NAMALWA (cell line): ENCODE results near the gene CETN1.

Experiments
- DNase-seq: peaks from one replicate; pipeline ENCODE4 v3.0.0-alpha.2; 2015; ENCODE audit warnings: low spot score

The CETN1 gene

GRCh38 chr18:577643-578375 is 2.4 kb upstream of the CETN1 start:
- peak; percentile 7 for DNase-seq

- no peak for DNase-seq
Observed at GRCh38 chr18:579238-579637, 942 bp upstream of the CETN1 start.

- no peak for DNase-seq
Observed at GRCh38 chr18:581096-581495, 916 bp downstream of the CETN1 start.

- DNase-seq: no peak
Observed at GRCh38 chr18:582465-582864, 2.3 kb downstream of the CETN1 start.

DNA sequence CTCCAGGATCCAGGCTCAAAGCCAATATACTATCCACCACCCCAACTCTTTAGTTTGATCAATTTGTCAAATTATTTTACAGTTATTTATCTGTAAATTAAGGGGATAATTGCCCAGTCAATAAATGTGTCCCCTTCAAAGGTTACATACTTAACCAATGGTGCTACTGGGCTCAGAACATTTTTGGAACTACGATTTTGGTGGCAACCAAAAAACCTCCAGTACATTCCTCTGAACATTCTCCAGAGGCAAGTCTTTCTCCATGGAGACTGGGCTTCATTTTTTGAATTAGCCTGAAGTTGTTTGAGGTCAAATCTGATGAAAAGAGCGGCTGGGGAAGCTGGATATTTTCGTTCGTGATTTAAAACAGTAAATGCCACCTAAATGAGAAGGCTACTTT is 14.9 kb downstream of the CETN1 start:
- no peak for DNase-seq

- DNase-seq: no peak
Observed at GRCh38 chr18:595571-595970, 15.4 kb downstream of the CETN1 start.

- peak; percentile 28 for DNase-seq
Observed at GRCh38 chr18:596288-596881, 16.2 kb downstream of the CETN1 start.

- DNase-seq: no peak
Observed at GRCh38 chr18:598124-598589, 18.0 kb downstream of the CETN1 start.

DNA sequence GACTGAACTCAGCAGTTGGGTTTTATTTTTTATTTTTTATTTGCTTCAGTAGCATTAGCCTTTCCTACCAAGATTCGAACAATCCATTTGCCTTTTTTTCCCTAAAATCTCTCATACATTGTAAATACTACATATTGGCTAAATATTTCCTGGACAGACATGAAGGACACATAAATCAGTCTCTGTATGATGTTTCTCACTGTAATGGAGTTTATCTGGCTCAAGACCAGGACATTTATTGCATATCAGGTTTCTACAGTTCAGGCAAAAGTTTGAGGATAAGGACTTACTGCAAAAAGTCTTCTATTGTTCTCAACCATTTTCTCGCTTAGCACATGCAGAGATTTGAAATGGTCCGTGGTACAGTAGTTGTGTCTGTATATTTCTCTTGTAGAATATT is 19.9 kb downstream of the CETN1 start:
- DNase-seq: no peak

DNA sequence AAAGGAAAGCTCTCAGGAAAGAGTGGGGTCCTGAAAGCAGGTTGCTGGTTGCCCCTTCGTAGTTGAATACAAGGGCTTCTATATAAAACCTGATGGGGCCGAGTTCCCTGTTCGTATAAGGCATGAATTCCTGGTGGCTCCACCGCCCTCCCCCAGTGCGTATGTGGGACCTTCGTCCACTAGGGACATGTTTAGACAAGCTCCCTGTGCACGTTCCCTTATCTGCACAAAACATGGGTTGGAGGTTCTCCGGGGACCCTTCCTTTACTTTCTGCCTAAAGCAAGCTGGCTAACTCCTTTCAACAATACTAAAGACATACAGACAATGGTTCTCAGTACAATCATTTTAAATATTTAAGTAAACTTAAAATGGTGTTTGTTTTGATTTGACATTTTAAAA is 24.6 kb downstream of the CETN1 start:
- DNase-seq: no peak

GRCh38 chr18:607930-608329 is 27.8 kb downstream of the CETN1 start:
- no peak for DNase-seq

DNA sequence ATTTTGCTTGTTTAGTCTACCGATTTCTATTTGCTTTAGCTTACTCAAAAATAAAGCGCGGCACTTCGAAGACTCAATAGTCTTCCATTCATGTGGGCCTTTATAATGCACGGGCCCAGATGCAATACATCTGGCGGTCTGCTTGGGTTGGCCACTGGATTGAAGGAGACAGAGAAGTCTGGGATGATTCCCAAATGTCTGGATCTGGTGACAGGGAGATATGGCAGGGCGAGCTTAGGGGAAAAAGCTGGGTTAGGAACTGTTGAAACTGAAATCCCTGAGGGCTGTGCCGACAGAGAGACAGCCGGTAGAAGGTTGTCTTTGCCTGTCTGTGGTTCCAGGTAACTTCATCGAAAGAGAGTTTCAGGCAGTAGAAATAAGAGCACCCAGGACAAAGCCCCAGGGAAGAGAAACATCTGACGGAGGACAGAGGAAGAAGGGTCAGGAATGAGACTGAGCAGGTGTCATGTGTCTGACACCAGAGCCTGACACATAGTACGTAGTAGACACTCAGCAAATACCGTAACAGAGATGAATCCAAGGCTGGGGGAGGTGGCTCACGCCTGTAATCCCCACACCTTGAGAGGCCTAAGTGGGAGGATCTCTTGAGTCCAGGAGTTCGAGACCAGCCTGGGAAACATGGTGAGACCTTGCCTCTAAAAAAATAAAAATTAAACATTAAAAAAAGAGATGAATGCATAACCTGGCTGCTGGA is 30.2 kb downstream of the CETN1 start:
- no peak for DNase-seq

- DNase-seq: no peak
Observed at GRCh38 chr18:612156-612555, 32.0 kb downstream of the CETN1 start.

DNA sequence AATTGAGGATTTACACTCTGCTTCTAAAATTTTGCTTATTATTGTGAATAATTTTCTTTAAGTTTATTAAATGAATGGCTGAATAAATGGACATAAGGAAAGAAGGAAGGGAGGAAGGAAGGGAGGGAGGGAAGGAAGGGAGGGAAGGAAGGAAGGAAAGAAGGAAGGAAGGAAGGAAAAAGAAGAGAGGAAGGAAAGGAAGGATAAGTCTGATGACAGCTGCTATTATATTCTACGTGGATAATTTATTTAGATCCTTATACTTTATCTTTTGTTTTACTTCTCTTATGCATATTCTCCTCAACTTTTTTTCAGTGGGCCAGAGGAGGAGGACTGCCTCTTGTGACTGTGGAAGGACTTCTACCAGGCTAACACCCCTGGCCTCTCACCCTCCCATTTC is 34.0 kb downstream of the CETN1 start:
- DNase-seq: no peak

- no peak for DNase-seq
Observed at GRCh38 chr18:615092-615521, 34.9 kb downstream of the CETN1 start.

DNA sequence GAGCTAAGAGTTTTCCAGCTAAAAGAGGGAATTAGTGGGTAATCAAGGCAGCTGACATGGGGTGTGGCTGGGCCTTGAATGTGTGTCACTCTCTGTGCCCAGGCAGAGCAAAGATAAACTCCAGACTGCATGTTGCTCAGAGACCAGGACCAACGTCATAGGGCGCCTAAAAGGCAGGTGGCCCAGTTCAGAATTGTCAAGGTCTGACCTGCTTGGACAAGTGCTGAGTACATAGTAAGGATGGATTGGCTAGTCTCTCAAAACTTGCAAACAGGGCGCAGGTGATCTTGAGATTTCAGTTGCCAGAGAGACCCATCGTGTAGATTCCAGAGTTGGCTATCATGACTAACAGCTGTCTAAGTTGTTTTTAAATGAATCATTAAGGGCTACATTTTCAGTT is 35.6 kb downstream of the CETN1 start:
- no peak for DNase-seq

DNA sequence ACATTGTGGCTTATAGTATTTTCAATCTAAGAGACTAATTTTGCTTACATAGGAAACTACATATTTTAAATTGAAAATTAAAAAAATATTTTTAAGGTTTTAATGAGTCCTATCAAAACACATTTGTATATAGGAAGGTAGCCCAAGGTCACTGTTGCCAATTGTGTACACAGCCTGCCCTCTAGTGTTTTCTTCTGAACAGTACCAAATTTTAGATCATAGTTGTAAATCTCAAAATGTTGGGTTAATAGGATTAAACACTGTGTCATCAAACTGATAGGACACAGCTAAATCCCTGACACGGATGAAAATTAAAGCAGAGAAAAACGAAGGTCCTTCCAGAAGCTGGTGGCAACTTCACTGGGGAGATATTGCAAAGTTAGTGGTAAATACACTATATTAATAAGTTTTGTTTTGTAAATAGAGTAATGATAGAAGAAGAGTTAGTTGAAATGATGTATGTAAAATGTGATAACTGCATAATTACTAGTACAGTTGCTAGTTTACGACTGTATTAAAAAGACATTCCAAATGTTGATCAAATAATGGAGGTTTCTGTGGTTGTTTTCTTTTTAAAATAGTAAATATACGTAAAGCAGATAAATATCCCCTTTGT is 36.3 kb downstream of the CETN1 start:
- DNase-seq: peak; percentile 66

DNA sequence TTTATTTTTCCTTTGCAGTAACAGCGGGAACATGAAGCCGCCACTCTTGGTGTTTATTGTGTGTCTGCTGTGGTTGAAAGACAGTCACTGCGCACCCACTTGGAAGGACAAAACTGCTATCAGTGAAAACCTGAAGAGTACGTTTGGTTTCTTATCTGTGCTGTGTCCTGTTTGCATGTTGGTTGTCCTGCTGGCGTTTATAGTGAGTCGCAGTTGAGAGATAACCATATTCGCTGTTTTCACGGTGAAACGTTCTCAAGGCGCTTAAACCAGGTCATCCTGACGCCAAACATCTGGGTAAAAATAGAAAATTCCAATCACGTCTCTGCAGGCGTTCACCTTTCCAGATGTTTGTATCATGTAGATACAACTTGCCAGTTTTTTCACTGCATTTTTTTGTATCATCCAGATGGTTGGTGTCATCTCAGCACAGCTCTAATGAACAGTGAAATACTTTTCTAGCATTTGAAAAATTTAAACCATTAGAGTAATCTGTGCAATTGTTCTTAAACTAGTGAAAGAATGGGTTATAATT is 37.9 kb downstream of the CETN1 start:
- no peak for DNase-seq

- DNase-seq: no peak
Observed at GRCh38 chr18:618618-619017, 38.4 kb downstream of the CETN1 start.

DNA sequence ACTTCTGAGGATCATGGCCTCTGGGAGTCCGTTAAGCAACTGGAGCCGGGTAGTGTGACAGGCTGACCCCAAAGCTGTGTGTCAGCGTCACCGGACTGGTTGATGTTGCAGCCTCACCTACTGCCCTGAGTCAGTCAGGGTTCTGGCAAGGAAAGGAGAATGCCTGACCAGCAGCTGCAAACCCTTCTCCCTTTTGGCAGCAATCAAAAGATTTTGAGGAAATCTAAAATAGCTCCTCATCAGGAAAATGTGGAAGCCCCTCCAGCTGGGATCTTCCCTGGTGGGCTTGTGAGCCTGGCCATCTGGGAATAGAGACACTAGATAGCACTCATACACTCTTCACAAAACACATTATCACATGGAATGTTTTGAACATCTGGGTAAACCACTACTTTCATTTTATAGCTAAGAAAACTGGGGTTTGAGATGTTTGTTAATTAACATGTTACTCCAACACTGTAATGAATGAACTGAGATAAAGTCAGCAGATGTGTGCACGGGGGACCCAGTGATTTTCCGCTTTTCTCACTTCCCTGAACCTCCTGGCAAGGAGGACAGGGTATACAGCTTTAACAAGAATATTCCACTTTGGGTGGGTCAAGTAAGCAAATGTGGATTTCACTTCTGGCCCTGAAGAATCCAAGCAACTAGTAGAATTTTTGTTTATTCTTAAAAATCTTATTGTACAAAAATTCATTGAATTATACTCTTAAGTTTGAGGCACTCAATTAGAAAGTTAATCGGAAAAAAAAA is 41.3 kb downstream of the CETN1 start:
- no peak for DNase-seq

GRCh38 chr18:622289-622688 is 42.1 kb downstream of the CETN1 start:
- no peak for DNase-seq
